Astrocyte of the spinal cord (primary cell): Measurements from ENCODE around the gene METTL5.
"Not testable (repeated sequence)": the region's sequence is repeated elsewhere in the genome, so short reads cannot be mapped to it uniquely, and the experiment has no call there.

Experiments
- DNase-seq: peaks from one replicate; pipeline ENCODE4 v3.0.0; 2011; ENCODE audit warnings: low read depth, low spot score
- H3K4me3 ChIP-seq: 2 replicates; pipeline ENCODE4 v1.5.1; 2011; ENCODE audit warnings: low read depth, mild to moderate bottlenecking, low read length, moderate library complexity
- CTCF ChIP-seq: IDR thresholded peaks from 2 replicates; pipeline ENCODE4 v1.5.1; 2012; ENCODE audit warnings: low read depth, mild to moderate bottlenecking, low read length, inconsistent platforms
- in situ Hi-C: cut with HindIII; loops from 2 replicates; pipeline ENCODE4 v1.10.0; 2017; ENCODE audit warnings: low sequenced_read_pairs

The METTL5 gene

GRCh38 chr2:169828141-169828811 is 3.6 kb upstream of the METTL5 start:
- peak overlapping the region; percentile 71 for H3K4me3 ChIP-seq
- in situ Hi-C loops: no loop called here
- DNase-seq: peak; percentile 49
- TF ChIP-seq CTCF: no peak

GRCh38 chr2:169827272-169828140 is 2.8 kb upstream of the METTL5 start, which contains the start of gene UBR3:
UBR3 (plus strand) TSS chr2:169827454; CDS start chr2:169827508, 54 bp downstream.
- peak; percentile 91 for DNase-seq
- TF ChIP-seq CTCF: peak; percentile 11
- in situ Hi-C loops: no loop called here
- peak within 1 kb of the TSS; percentile 71 for H3K4me3 ChIP-seq

DNA sequence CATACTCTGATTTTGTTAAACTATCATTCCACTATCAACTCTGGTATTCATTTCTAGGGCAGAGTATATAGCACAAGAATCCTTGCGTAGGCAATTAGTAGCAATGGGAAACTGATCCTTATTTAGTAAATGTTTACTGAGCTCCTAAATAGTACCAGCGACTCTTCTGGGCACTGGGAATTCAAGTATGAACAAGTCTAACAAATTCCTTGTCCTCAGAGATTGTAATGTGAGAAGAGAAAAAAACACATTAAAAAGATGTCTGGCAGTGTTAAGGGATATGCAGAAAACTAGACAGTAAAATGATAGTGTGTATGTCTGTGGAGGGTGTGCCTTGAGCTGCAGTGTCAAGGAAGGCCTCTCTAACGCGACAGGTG is 721 bp downstream of the METTL5 start:
- in situ Hi-C loops: no loop called here
- no peak for DNase-seq
- no peak for TF ChIP-seq CTCF
- H3K4me3 ChIP-seq: peak overlapping the region; percentile 79

DNA sequence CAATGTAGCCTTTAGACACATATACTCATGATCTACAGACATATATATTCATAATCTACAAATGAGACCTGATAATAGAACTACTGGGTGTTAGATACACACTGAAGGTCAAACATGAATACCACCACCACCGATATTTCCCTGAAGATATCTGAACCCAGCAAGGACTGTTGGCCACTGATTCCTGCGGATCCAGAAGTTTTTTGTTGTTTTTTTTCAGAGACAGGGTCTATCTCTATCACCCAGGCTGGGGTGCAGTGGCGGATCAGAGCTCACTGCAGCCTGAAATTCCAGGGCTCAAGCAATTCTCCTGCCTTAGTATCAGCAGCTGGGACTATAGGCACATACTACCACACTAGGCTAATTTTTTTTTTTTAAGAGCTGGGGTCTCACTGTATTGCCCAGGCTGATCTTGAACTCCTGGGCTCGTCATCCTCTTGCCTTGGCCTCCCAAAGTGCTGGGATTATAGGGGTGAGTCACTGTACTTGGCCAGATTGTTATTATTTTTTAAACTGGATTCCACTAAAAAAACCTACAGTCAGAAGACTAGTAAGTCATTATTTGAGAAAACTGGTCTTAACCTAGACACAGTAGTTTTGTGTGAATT is 1.8 kb downstream of the METTL5 start:
- in situ Hi-C loops: no loop called here
- no peak overlapping the region for H3K4me3 ChIP-seq

GRCh38 chr2:169822036-169822435 is 2.7 kb downstream of the METTL5 start:
- no peak overlapping the region for H3K4me3 ChIP-seq
- DNase-seq: no peak
- in situ Hi-C loops: no loop called here

More for the DNA sequence above, 1.8 kb downstream of the METTL5 start:
- no peak for TF ChIP-seq CTCF
- no peak for DNase-seq

DNA sequence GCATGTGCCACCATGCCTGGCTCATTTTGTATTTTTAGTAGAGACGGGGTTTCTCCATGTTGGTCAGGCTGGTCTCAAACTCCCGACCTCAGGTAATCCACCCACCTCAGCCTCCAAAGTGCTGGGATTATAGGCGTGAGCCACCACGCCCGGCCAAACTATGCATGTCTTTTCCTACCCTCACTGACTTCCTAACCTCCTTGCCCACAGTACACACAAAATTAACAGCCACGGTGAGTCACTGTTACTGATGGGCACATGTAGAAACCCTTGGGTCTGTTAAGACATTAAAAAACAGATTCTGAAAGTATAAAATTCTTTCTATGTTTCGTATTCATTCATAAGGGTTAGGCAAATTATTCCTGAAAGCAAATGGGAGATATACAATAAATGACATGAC is 4.6 kb downstream of the METTL5 start:
- in situ Hi-C loops, H3K4me3 ChIP-seq: not testable (repeated sequence)
- DNase-seq: peak; percentile 59

More at GRCh38 chr2:169822036-169822435, 2.7 kb downstream of the METTL5 start:
- TF ChIP-seq CTCF: no peak
